GM03348 (cell line): ENCODE data around the gene STON1.
"Not testable (repeated sequence)": the region's sequence is repeated elsewhere in the genome, so short reads cannot be mapped to it uniquely, and the experiment has no call there.

Experiments
- DNase-seq: peaks from one replicate; pipeline ENCODE4 v3.0.0; 2012; ENCODE audit warnings: low spot score

Gene STON1

DNA sequence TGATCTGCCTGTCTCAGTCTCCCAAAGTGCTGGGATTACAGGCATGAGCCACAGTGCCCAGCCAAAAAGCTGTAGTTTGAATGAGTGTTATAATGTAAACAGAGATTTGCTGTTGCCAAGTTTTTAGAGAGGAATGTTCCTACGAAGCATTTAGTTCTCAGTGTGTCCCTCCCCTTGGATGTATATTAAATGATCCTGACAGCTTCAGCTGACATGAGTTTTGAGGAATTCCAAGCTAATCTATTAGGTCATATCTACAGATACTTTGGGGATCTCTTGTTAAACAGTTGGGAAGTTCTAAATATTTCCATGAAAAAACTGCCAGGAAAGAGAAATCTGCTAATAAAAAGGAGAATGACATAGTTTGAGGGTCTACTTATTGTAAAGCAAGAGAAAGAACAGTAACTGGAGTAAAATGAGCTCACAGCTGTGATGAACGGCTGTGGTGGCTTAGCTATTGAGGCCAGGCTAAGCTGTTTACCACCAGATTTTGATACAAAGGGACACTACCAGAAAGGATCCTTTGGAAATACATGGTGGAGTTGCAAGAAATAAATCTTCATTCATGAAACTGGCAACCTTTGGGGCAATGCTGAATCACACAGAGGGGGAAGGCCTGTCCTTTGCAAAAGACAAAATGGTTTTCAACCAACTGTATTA is 2.6 kb upstream of the STON1 start:
- no peak for DNase-seq

DNA sequence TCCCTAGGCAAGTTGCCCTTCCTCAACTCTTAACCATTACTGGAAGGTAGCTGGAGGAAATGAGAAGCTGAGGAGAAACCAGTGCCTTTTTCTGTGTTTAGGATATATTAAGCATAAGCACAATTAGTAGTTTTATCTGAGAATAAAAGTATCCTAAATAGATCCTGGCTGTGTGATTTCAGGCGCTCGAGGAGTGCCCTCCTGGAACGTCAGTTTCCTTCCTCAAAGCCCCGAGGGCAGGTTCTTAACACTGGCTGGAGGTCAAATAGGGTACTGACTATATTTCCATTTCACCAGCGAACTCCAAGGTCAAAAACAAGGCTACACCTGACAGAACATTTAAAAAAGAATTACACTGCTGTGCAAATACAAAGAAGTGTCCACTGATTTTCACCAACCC is 1.5 kb upstream of the STON1 start:
- no peak for DNase-seq

DNA sequence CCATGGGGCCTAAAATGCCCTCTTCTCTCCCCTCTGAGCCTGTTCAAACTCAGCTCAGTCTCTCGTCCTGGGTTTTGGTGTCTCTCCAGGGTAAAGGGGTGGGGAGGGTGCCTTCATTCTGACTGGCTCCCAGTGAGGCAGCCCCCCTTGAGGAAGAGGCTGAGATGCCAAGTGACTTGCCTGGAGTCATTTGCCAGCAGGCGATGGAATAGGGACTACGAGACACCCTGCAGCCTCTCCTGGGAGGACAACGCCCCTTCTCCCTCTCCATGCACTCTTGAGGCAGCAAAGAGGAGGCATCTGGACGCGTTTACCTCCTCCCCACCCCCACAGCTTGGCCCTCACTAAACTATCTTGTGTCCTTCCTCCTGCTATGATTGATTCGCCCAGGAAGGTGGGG is 760 bp upstream of the STON1 start:
- peak; percentile 36 for DNase-seq

DNA sequence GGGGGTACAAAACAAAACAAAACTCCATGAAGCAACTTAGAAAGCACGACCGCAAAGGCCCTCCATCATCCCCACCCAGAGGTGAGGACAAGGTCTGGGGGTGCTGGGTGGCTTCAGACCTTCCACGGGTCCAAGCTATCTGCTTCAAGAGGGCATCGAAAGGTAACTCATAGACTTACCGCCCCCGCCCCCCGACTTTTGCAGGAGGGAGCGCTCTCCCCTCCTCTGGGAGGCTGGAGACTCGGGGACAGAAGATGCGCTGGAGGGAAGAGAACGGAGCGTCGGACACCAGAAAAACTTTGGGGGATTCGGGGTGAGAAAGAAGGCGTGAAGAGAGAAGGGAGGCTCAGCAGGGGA is 300 bp upstream of the STON1 start:
- no peak for DNase-seq

DNA sequence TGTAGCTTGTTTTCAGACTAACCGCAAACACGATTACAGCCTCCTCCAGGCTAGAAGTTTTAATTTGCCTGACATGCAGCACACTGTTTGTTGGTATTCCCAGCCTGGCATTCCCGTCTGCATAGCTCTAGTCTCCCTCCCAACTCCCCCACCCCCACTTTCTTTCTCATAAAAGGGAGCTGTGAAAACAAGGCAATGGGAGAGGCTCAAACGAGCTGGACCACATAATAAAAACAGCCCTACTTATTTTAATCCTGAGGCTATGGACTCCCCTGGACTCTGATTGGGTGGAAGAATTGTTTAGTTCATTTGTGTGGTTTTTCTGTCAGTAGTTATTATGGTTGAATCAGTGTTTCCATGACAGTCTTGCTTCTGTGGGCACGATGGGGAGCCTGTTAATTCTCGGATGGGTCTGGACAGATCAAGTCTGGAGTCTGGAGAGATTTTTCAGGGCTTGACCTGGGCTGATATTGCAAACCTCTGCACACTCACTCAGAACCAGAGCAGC is 1.2 kb downstream of the STON1 start:
- peak; percentile 72 for DNase-seq

DNA sequence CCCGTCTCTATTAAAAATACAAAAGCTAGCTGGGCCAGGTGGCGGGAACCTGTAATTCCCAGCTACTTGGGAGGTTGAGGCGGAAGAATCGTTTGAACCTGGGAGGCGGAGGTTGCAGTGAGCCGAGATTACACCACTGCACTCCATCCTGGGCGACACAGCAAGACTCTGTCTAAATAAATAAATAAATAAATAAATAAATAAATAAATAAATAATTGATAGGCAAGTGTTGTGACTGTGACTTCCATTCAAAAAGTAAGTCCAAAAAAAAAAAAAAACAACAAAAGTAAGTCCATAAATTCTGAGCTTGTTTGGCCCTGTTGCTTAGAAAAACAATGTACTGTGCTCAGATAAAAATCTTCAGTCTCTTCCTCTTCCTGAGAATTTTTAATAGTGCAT is 2.2 kb downstream of the STON1 start:
- no peak for DNase-seq

DNA sequence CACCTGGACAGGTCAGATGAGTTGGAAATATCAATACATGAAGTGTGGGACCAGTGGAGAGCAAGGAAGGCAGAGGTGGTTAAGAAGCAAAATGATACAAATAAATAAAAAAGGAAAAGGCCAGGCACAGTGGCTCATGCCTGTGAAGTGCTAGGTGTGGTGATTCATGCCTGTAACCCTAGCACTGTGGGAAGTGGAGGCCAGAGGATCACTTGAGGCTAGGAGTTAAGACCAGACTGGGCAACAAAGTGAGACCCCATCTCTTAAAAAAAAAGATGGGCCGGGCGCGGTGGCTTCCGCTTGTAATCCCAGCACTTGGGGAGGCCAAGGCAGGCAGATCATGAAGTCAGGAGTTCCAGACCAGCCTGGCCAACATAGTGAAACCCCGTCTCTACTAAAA is 2.9 kb downstream of the STON1 start:
- no peak for DNase-seq

DNA sequence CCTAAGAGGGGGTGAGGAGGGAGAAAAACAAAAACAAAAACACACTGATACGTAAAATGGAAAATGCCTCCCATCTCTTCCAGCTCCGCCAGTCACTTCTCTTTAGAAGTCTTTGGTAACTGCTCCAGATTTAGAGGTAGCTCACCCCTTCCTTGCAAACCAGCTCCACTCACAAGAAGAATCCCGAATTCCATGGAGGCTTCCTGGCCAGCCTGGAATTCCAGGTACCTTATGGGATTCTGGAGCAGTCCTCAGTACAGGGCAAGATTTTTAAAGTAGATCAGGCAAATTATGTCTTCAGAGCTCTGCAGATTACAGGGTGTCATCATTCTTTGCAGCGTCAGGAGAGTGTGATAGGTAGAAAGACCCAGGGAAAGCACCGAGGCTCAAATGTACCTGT is 4.8 kb downstream of the STON1 start:
- DNase-seq = no peak

DNA sequence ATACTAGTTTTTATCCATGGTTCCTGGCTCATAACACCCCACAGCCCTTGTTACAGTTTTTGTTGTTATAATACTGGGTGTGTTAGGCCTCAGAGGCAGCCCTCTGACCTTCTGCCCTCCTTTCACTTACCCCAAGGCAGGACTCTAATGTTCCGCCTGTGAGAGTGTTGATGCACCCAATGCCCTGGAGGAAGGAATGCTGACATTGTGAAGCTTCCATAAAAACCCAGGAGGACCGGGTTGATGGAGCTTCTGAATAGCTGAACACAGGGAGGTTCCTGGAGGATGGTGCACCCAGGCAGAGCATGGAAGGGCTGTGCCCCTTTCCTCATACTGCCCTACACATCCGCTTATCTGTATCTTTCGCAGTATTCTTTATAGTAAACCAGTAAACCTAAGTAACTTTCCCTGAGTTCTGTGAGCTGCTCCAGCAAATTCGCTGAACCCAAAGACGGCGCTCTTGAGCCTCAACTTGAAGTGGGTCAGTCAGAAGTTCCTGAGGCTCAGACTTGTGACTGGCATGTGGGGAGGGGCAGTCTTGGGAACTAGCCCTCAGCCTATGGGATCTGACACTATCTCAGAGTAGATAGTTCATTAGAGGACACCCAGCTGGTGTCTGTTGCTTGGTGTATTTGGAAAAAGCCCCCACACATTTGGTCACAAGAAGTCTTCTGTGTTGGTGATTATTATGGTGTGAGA is 10.4 kb downstream of the STON1 start:
- DNase-seq = no peak

DNA sequence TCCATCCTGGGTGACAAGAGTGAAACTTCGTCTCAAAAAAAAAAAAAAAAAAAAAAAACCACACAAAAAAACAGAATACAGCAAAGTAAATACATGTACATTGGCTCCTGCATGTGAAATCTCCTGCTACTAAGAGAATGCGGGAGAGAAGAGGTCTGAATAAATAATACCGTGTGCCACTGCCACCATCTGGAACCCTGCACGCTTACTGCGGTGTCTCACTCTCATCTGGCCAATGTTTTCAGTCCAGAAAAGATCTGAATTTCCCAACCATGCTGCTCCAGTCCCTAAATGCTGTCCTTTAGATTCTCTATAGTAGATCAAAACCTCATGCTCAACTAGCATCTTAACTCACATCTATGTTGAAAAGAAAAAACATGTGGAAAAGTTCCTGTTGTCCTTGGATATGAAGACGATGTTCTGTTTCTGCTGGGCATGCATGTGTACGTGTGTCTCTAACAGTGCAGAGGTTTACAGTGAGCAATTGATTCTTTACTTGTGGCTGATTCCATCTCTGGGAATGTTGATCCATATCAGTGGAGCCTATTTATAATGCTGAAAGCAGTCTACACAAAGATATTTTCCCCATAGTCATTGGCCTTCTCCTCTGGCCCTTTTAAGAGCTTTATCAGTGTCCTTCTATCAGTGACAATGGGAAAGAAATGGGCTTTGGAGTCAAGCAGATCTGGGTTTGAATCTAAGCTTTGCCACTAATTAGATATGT is 11.9 kb downstream of the STON1 start:
- DNase-seq = no peak

DNA sequence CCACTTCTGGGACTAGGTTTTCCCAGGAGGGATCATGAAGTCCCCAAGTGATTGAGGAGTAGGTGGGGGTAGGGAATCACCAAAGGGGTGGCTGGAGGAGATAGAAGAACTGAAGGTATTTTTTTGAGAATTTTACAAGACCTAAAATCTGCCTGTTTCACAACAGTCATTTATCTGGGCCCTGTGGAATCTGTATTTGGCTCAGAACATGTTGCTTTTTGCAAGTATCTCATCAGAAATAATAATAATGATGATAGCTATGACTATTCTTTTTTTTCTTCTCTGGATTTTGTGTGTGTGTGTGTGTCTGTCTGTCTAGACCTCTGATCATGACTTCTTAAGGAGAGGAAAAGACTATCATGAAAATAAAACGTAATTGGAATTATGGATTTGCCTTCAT is 13.9 kb downstream of the STON1 start:
- DNase-seq = no peak

DNA sequence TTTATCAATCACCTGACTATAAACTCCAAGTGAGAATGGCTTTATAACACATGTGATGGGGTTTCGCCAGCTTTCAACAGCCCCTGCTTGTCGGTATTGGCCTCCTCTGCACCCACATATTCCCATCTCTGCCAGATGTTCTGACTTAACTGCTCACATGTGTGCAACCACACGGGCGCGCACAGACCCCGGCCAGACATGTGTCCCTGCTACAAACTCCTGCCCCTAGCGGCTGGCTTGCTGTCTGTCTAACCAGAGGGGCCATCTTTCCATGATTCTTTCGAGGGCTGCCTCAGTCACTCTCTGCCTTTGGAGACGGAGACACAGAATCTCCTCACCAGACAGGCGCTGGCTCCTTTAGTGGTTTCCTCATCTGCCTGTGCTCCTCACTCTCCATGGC is 15.3 kb downstream of the STON1 start:
- DNase-seq = no peak

DNA sequence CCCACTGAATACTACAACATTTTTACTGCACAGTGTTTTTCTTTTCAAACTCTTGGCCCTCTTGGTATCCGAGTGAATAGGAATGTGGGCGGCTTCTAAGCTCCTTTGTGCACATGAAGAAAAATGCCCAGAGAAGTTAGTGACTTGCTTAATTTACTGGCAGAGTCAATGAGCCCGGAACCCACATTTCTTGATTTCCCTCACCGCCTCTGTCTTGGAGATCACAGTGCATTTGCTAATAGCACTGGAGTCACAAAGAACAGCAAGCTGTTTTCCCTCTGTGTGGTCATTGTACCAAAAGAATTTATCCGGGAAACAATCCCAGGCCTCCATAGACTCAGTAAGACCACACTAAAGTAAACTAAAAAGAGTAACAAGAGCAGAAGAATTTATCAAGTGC is 18.9 kb downstream of the STON1 start:
- peak; percentile 39 for DNase-seq

DNA sequence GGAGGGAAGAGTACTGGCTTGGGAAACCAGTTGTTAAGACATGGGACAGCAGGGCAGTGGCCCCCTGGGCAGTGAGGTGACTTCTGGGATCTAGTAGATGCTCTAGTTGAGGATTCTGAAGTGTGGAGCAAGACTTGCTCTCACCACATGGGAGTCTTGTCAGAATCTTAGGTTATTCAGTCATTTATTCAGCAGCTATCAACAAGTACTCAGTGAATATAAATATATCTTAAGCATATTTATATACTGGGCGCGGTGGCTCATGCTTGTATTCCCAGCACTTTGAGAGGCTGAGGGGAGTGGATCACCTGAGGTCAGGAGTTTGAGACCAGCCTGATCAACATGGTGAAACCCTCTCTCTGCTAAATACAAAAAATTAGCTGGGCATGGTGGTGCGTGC is 20.0 kb downstream of the STON1 start:
- no peak for DNase-seq

DNA sequence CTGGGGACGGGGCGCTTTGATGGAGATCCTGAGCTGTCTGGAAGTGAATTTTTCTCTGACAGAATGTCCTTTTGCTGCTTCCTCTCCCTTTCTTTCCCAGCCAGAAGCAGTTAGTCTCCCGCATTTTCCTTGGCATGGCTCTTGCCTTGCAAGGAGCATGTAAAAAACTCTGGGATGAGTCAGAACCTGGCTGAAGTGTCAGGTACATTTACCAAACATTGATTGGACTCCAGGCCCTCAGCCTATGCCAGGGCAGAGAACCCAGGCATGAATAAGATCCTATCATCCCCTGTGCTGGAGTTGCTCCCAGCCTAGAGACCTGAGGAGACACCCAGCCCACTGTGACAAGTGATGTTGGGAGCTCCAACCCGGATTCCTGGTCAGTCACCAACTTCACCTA is 21.6 kb downstream of the STON1 start:
- DNase-seq = no peak

DNA sequence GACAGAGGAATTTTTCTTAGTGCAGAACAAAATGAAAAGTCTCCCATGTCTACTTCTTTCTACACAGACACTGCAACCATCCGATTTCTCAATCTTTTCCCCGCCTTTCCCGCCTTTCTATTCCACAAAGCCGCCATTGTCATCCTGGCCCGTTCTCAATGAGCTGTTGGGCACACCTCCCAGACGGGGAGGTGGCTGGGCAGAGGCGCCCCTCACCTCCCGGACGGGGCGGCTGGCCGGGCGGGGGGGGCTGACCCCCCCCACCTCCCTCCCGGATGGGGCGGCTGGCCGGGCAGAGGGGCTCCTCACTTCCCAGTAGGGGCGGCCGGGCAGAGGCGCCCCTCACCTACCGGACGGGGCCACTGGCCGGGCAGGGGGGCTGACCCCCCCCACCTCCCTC is 25.1 kb downstream of the STON1 start:
- not testable (repeated sequence) for DNase-seq

DNA sequence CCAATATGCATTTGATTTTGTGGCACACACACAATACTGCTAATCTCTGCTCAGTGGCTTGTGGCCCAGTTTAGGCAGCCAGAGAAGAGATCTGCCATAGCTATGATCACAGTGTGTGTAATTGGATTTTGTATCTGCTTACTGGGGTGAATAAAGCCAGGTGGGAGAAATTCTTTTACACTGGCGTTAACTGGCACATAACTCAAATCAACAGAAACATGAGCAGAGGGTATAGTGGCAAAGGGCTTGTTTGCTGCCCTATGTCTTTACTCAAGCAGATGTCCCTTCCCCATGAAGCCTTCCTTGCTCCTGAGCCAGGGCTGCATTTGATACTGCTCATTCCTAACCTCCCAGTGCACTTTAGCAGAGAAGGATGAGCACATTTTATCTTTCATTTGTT is 28.5 kb downstream of the STON1 start:
- no peak for DNase-seq

DNA sequence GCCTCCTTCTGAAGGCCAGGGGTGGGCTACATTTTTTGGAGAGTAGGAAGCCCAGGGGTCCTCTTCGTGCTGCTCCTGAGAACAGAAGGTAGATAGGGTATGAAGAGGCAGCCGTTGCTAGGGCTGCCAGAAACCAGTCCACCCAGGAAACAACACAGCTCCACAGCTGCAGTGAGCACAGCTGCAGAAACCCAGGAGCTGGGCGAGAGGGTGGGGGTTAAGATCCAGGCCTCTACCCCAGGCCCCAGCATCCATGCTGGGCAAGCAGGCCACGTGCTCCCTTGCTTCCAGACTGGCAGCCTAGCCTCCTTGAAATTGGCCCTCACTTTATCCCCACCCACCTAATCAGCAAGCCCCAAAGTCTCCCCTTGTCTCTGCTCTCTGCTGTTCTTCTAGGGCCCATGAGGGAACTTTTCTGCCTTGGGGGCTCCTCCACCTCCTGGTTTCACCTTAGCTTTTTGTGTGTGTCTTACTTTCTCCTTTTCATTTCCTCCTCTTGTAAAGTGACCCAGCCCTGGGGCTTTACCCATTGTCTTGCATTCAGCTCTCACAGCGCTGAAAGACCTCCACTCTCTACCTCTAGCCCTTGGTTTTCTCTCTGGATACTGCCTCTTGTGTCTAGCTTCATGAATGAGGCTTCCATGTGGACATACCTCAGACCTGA is 30.7 kb downstream of the STON1 start:
- DNase-seq = no peak

DNA sequence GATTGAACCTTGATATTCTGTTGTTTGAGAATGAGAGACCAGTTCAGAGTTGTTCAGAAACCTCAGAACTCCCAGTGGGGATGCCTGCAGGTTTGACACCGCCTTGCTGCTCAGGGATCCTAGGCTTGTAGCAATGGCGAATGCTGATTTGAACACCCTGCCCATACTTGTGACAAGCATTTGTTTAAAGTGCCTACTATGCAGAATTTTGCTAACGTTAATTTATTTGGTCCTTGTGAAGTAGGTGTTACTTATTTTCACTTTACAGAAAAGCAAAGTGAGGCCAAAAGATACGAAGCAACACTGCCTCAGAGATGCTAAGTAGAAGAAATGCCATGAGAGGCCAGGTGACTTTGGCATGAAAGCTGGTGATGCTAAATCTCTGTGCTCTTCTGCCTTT is 32.3 kb downstream of the STON1 start:
- no peak for DNase-seq

DNA sequence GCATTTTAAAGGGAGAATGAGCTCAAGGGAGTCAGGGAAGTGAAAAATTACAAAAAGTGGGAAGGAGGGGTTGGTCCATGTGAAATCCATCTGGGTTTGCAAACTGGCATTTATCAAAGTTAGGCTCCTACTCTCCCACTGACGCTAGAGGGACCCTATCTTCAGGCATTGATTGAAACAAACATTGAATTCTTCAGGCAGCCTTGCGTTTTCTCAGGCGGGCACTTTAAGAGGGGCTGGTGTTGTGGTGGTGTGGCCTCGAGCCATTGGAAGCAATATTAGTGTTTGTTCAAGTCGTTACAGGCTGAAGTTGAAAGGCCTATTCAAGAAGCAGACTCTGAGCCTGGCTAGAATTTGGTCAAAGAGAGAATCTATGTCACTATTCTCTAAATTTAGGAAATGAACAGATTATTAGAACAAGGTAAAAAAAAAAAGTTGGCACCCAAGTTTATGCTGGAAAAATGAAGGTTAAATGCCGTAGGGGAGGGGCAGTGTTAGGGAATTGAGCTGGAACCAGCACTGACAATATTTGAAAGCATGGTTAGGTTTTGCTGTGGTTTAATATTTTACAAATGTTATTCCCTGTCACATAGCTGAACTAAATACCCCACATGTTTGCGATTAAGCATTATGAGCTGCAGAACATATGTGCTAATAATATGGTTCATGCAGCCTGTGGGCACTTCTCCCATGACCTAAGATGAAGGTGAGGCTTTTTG is 36.8 kb downstream of the STON1 start:
- peak; percentile 75 for DNase-seq

DNA sequence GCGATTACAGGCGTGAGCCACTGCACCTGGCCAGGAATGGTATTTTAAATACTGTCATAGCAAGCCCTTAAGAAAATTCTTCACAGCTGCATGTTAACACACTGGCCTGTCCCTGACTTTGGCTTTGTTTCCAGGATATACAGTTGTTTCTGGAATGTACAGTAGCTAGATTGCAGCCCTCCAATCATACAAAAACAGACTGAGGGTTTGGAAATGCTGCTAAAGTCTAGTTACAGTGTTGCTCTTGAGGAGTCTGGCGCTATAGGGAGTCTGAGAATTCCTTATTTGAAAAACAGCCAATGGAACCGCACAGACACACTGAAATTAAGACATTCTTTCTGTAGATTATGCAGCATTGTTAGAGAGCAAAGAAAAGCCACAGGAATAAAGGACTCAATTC is 37.7 kb downstream of the STON1 start:
- DNase-seq = no peak

DNA sequence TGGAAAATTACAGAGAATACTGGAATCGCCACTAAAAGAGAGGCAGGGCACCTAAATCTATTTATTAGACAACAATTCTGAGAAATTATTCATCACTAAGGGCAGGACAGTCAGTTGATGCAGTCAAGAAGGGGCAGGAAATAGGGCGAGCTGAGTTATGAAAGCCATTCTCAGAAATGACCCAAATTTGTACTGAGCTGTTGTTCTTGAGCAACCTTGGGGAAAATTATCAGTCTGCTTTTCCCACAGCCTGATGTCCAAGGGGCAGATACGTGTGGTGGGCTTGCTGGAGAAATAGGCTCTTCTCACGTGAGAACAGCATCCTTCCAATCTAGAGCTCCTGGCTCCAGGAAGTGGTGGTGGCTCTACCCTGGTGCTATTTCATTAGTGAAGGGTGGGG is 38.6 kb downstream of the STON1 start:
- no peak for DNase-seq
